H9 (cell line): ENCODE data around the gene YEATS2. TPM values are rescaled to one million over a fixed set of nuclear protein-coding genes. Genes with fewer than 3 reads are reported as not detected.
A peak's percentile ranks its signal among the peaks of the same experiment; 100 is the strongest.

Source experiments
- DNase-seq: peaks from one replicate; pipeline ENCODE4 v3.0.0-alpha.2; 2017
- H2AFZ ChIP-seq: one replicate; pipeline ENCODE4 v1.6.1; 2013; ENCODE audit warnings: mild to moderate bottlenecking, low read length, control low read depth, moderate library complexity
- H2AK5ac ChIP-seq: 2 replicates; pipeline ENCODE4 v1.6.1; 2013; ENCODE audit warnings: low read length, control low read depth, mixed read lengths; ENCODE audit not compliant: insufficient read length
- H2BK120ac ChIP-seq: one replicate; pipeline ENCODE4 v1.6.1; 2013; ENCODE audit warnings: low read depth, mild to moderate bottlenecking, low read length, control low read depth, inconsistent platforms; ENCODE audit not compliant: poor library complexity, severe bottlenecking
- H2BK12ac ChIP-seq: 2 replicates; pipeline ENCODE4 v1.6.1; 2013; ENCODE audit warnings: low read length, control low read depth, mixed read lengths, low read depth; ENCODE audit not compliant: insufficient read length
- H2BK15ac ChIP-seq: 2 replicates; pipeline ENCODE4 v1.6.1; 2013; ENCODE audit warnings: low read depth, low read length, control low read depth
- H2BK20ac ChIP-seq: one replicate; pipeline ENCODE4 v1.6.1; 2013; ENCODE audit warnings: low read depth, mild to moderate bottlenecking, low read length, control low read depth, inconsistent platforms; ENCODE audit not compliant: poor library complexity, severe bottlenecking
- H2BK5ac ChIP-seq: 2 replicates; pipeline ENCODE4 v1.6.1; 2013; ENCODE audit warnings: low read length, control low read depth, mixed read lengths; ENCODE audit not compliant: insufficient read length
- H3K14ac ChIP-seq: 2 replicates; pipeline ENCODE4 v1.6.1; 2013; ENCODE audit warnings: low read length, control low read depth; ENCODE audit not compliant: insufficient read depth
- H3K18ac ChIP-seq: 2 replicates; pipeline ENCODE4 v1.6.1; 2013; ENCODE audit warnings: low read depth, mild to moderate bottlenecking, mixed read lengths, low read length, control low read depth; ENCODE audit not compliant: insufficient read length
- H3K23ac ChIP-seq: 2 replicates; pipeline ENCODE4 v1.6.1; 2013; ENCODE audit warnings: low read length, control low read depth, mixed read lengths, low read depth; ENCODE audit not compliant: insufficient read length
- H3K23me2 ChIP-seq: 2 replicates; pipeline ENCODE4 v1.6.1; 2013; ENCODE audit warnings: low read depth, mild to moderate bottlenecking, mixed read lengths, low read length, control low read depth; ENCODE audit not compliant: insufficient read length, poor library complexity, severe bottlenecking
- H3K27ac ChIP-seq: 2 replicates; pipeline ENCODE4 v1.5.1; 2013; ENCODE audit warnings: low read length, control low read depth, mixed read lengths, low read depth; ENCODE audit not compliant: insufficient read length
- H3K27me3 ChIP-seq: 2 replicates; pipeline ENCODE4 v1.6.1; 2013; ENCODE audit warnings: low read length, control low read depth, inconsistent platforms; ENCODE audit not compliant: insufficient read depth
- H3K4ac ChIP-seq: 2 replicates; pipeline ENCODE4 v1.6.1; 2013; ENCODE audit warnings: low read depth, mild to moderate bottlenecking, control low read depth, inconsistent platforms, low read length, moderate library complexity
- H3K4me1 ChIP-seq: 2 replicates; pipeline ENCODE4 v1.6.1; 2013; ENCODE audit warnings: low read length, control low read depth, inconsistent platforms; ENCODE audit not compliant: insufficient read depth
- H3K4me2 ChIP-seq: 2 replicates; pipeline ENCODE4 v1.6.1; 2013; ENCODE audit warnings: low read length, control low read depth, mixed read lengths; ENCODE audit not compliant: insufficient read length, insufficient read depth
- H3K56ac ChIP-seq: 2 replicates; pipeline ENCODE4 v1.6.1; 2013; ENCODE audit warnings: low read depth, mild to moderate bottlenecking, mixed read lengths, low read length, control low read depth; ENCODE audit not compliant: insufficient read length
- H3K79me1 ChIP-seq: 2 replicates; pipeline ENCODE4 v1.6.1; 2013; ENCODE audit warnings: low read depth, mild to moderate bottlenecking, moderate library complexity, low read length, control low read depth, inconsistent platforms; ENCODE audit not compliant: insufficient read depth, poor library complexity, severe bottlenecking
- H3K79me2 ChIP-seq: 2 replicates; pipeline ENCODE4 v1.6.1; 2013; ENCODE audit warnings: low read length, control low read depth, inconsistent platforms; ENCODE audit not compliant: insufficient read depth
- H3K9ac ChIP-seq: 2 replicates; pipeline ENCODE4 v1.6.1; 2013; ENCODE audit warnings: low read length, control low read depth, mixed read lengths; ENCODE audit not compliant: insufficient read length; ENCODE audit errors: extremely low read depth
- H3K9me3 ChIP-seq: one replicate; pipeline ENCODE4 v1.6.1; 2013; ENCODE audit warnings: low read depth, low read length, inconsistent platforms; ENCODE audit not compliant: control insufficient read depth
- H3T11ph ChIP-seq: one replicate; pipeline ENCODE4 v1.6.1; 2013; ENCODE audit warnings: mild to moderate bottlenecking, low read length, control low read depth, inconsistent platforms
- H4K20me1 ChIP-seq: one replicate; pipeline ENCODE4 v1.6.1; 2013; ENCODE audit not compliant: control insufficient read depth, insufficient read length, insufficient read depth
- H4K5ac ChIP-seq: 2 replicates; pipeline ENCODE4 v1.6.1; 2013; ENCODE audit warnings: low read depth, mild to moderate bottlenecking, mixed read lengths, low read length, control low read depth; ENCODE audit not compliant: insufficient read length
- H4K8ac ChIP-seq: replicated peaks from 2 replicates; pipeline ENCODE4 v1.6.1; 2013; ENCODE audit warnings: low read length, control low read depth, mixed read lengths, low read depth; ENCODE audit not compliant: insufficient read length
- H4K91ac ChIP-seq: 2 replicates; pipeline ENCODE4 v1.6.1; 2013; ENCODE audit warnings: low read depth, mild to moderate bottlenecking, moderate library complexity, mixed read lengths, low read length, control low read depth; ENCODE audit not compliant: insufficient read length
- H3K27ac Mint-ChIP-seq, 3 experiments: 2 replicates in 2 of 3; 3 replicates in 1 of 3; pipeline ENCODE4 v1.8.0; 2020 to 2021; ENCODE audit warnings: mixed read lengths in 3 of 3, mild to moderate bottlenecking in 1 of 3, moderate library complexity in 1 of 3
- H3K27me3 Mint-ChIP-seq: 2 replicates; pipeline ENCODE4 v1.8.0; 2021; ENCODE audit warnings: low read depth, mild to moderate bottlenecking, moderate library complexity, mixed read lengths
- H3K36me3 Mint-ChIP-seq, 3 experiments: 2 replicates in 2 of 3; 3 replicates in 1 of 3; pipeline ENCODE4 v1.8.0; 2020 to 2021; ENCODE audit warnings: low read depth in 3 of 3, mixed read lengths in 3 of 3; ENCODE audit not compliant: insufficient read depth in 1 of 3
- H3K4me1 Mint-ChIP-seq, 2 experiments: 2 replicates each; pipeline ENCODE4 v1.8.0; 2020; ENCODE audit warnings: mixed read lengths in 2 of 2
- H3K4me3 Mint-ChIP-seq, 2 experiments: 2 replicates in 1 of 2; 3 replicates in 1 of 2; pipeline ENCODE4 v1.8.0; 2020 to 2021; ENCODE audit warnings: mild to moderate bottlenecking in 2 of 2, mixed read lengths in 2 of 2, moderate library complexity in 1 of 2
- H3K9me3 Mint-ChIP-seq, 2 experiments: 2 replicates in 1 of 2; 3 replicates in 1 of 2; pipeline ENCODE4 v1.8.0; 2020; ENCODE audit warnings: mild to moderate bottlenecking in 2 of 2, mixed read lengths in 2 of 2, moderate library complexity in 1 of 2
- WGBS: extraction: QIAGEN DNeasy Blood & Tissue Kit; methylation state at CpG from one replicate; pipeline ENCODE4 v1.1.7; 2013; ENCODE audit warnings: missing lambda C conversion rate, low lambda C conversion rate, mixed read lengths; ENCODE audit not compliant: insufficient read length; ENCODE audit errors: extremely low coverage; 5-methylcytosine and 5-hydroxymethylcytosine counted together
- total RNA-seq: library from RNA; stranded (reverse); gene quantifications from 2 replicates; pipeline ENCODE4 v1.2.1, GENCODE V29; 2021
- TF ChIP-seq, protein P1 (sequence below): fragments of 200-600 bp; sonication (generic); conservative IDR thresholded peaks from 3 replicates; pipeline ENCODE4 v1.8.0; 2021; ENCODE audit warnings: antibody characterized with exemption, mild to moderate bottlenecking

YEATS2 gene
- total RNA-seq, 1 experiment from 2014 or later: 40.3 TPM

DNA sequence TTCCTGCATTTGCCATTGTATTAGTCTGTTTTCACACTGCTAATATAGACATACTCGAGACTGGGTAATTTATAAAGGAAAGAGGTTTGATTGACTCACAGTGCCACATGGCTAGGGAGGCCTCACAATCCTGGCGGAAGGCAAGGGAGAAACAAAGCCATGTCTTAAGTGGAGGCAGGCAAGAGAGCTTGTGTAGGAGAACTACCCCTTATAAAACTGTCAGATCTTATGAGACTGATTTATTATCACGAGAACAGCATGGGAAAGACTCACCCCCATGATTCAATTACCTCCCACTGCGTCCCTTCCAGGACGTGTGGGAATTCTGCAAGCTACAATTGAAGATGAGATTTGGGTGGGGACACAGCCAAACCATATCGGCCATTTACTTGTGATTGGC is 27.8 kb downstream of the YEATS2 start:
- no peak overlapping the region for H2AK5ac ChIP-seq
- H4K20me1 ChIP-seq: no peaks in the 10 kb centered on the region
- H3K9ac ChIP-seq: no peak overlapping the region
- H3K27me3 ChIP-seq: no peaks in the 10 kb centered on the region
- H2BK120ac ChIP-seq: no peak overlapping the region
- no peaks in the 10 kb centered on the region for H3K9me3 ChIP-seq
- H3K4me1 ChIP-seq: no peaks in the 10 kb centered on the region
- no peak overlapping the region for H3K4ac ChIP-seq
- TF ChIP-seq, protein P1, sequence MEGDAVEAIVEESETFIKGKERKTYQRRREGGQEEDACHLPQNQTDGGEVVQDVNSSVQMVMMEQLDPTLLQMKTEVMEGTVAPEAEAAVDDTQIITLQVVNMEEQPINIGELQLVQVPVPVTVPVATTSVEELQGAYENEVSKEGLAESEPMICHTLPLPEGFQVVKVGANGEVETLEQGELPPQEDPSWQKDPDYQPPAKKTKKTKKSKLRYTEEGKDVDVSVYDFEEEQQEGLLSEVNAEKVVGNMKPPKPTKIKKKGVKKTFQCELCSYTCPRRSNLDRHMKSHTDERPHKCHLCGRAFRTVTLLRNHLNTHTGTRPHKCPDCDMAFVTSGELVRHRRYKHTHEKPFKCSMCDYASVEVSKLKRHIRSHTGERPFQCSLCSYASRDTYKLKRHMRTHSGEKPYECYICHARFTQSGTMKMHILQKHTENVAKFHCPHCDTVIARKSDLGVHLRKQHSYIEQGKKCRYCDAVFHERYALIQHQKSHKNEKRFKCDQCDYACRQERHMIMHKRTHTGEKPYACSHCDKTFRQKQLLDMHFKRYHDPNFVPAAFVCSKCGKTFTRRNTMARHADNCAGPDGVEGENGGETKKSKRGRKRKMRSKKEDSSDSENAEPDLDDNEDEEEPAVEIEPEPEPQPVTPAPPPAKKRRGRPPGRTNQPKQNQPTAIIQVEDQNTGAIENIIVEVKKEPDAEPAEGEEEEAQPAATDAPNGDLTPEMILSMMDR: no peak
- no peak overlapping the region for H3K23ac ChIP-seq
- H4K8ac ChIP-seq: no peak overlapping the region
- H4K5ac ChIP-seq: no peak overlapping the region
- H2BK5ac ChIP-seq: no peak overlapping the region
- Mint-ChIP-seq H3K27me3 (no peaks in the 10 kb centered on the region), H3K4me3 (no peak overlapping the region), H3K27ac (peak overlapping the region in 2 of 3 experiments; percentile 64 to 91; a peak in 2 of 7 replicates), H3K4me1 (no peaks in the 10 kb centered on the region), H3K9me3 (no peaks in the 10 kb centered on the region), H3K36me3 (peaks cover 51 to 91% (median 87%) of the 10 kb centered on the region in 3 experiments)
- H4K91ac ChIP-seq: no peak overlapping the region
- no peaks in the 10 kb centered on the region for H3K79me2 ChIP-seq
- no peak overlapping the region for H3K56ac ChIP-seq
- H3K4me2 ChIP-seq: no peak overlapping the region
- no peak overlapping the region for H2AFZ ChIP-seq
- H3K79me1 ChIP-seq: no peaks in the 10 kb centered on the region
- DNase-seq: no peak
- H3K14ac ChIP-seq: no peak overlapping the region
- WGBS: no CpG with 5 or more reads among the region's 6 CpGs
- H3K23me2 ChIP-seq: no peaks in the 10 kb centered on the region
- no peak overlapping the region for H3K27ac ChIP-seq
- no peak overlapping the region for H3K18ac ChIP-seq
- no peak overlapping the region for H2BK20ac ChIP-seq
- no peak overlapping the region for H2BK15ac ChIP-seq
- no peak overlapping the region for H2BK12ac ChIP-seq
- no peak overlapping the region for H3T11ph ChIP-seq
